ENCODE measurements around the gene RHEB.
A peak's percentile ranks its signal among the peaks of the same experiment; 100 is the strongest.

RHEB gene

GRCh38 chr7:151448261-151449252 is 71.1 kb downstream of the RHEB start:
- DNase-seq (ENCODE audit: low spot score): peak; percentile 35

GRCh38 chr7:151447901-151448260 is 71.8 kb downstream of the RHEB start:
- no peak for DNase-seq (ENCODE audit: low spot score)

- DNase-seq (ENCODE audit: low spot score): no peak
These were observed 72.4 kb downstream of the RHEB start for GRCh38 chr7:151447312-151447711.

DNA sequence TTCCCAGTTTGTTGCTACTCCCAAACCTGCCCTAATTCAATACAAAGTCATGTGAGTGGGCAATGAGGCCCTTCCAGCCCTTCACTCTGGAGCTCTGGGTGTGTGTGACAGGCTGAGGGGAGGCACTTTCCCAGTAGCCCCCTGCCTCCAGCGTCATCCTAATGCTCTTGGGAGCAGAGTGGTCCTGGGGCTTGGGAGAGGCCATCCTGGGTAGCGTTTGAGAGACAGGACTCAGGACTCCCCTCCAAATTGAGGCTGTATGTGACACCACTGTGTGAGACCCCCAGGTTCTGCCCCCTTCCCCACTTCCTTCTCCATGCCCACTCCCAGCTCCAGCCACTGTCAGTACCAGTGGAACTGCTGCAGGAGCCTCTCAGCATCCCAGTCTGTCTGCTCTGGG is 73.3 kb downstream of the RHEB start:
- no peak for DNase-seq (ENCODE audit: low spot score)

DNA sequence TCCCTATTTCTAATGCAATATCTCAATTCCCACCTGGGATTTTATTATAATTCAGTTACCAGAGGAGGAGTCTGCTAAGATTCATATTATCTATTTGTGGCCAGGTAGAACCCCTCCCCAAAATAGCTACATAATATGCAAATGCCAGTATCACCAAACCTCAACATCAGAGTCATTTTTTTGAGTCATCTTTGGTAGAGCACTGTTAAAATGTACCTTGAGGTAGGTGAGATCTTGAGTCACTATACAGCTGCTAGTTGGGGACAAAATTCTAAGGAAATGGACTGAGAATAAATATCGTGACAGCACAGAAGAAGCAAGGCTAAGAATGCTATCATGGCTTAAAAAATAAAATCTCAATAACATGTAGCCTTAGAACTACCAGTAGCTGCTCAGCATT is 75.1 kb downstream of the RHEB start:
- DNase-seq (ENCODE audit: low spot score): no peak

GRCh38 chr7:151442776-151443496 is 76.8 kb downstream of the RHEB start:
- no peak for DNase-seq (ENCODE audit: low spot score)

DNA sequence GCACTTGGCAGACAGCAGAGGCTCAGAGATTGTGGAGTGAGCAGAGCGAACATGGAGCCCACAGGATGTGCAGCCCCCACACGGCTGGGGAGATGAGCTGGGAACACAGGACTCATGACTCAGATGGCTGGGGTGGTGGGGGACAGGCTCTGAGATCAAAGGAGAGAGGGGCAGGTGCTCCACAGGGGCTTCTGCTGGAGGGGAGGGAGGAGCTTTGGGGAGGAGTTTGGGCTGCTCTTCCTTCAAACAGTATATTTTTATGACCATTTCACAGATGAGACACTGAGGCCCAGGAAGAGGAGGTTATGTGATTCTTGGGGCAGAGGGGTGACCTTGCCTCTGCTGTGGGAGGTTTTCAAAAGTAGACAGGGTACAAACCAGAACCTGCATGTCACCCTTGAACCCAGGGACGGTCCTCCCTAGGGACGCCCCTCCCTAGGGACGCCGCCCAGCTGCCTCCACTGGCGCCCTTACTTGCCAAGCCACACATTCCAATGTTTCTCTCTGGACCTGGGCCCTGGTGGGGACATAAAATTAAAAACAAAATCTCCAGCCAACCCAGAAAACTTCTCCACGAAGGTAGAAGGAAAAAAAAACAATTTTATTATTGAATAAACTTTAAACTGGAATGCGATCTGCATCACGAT is 78.8 kb downstream of the RHEB start:
- DNase-seq (ENCODE audit: low spot score): no peak

DNA sequence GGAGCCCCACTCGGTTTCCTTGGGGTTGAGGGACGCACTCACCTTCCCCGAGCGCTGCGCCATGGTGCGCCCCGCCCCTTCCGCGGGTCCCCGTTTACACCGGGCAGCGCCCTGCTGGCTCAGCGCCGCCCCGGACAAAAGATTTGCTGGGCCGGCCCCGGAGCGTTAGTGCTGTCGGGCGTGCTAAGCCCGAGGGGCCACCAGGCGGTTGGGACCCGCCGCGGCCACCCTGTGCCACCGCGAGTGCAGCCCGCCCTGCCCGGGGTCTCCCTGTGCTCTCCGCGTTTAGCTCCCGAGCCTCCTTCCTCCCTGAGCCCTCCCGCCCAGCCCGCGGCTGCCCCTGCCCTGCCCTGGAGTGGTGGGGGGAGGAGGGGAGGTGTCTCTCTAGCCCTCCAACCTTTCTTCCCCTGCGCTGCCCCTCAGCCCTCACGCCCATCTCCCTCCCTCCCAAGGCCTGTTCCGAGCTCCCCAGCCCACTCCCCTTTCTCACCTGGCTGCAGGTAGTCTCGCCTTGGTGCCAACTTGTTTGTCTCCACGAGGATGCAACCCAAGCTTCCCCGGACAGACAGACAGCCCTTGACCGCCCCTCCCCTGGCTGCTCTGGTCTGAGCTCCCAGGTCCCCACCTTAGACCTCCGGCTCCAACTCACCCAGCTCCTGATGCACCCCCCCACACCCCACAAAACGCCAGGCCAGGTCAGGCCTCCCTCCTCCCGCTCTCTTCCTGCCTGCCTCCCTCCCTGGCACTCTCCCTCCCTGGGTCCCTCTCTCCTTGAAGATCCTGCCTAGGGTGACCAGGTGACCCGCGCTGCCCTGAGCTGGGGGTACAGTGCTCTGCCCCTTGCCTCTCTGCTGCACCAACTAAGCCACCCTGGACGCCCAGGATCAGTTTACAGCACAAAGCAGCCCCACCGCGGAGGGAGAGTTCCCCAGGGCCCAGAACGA is 79.6 kb downstream of the RHEB start, which contains the start of gene CRYGN:
Gene CRYGN (minus strand): TSS at position 287 of the 944 bp plus-strand sequence. CDS start 224 bp downstream, at position 63.
- DNase-seq (ENCODE audit: low spot score): no peak

GRCh38 chr7:151438864-151439601 is 80.7 kb downstream of the RHEB start:
- no peak for DNase-seq (ENCODE audit: low spot score)

DNA sequence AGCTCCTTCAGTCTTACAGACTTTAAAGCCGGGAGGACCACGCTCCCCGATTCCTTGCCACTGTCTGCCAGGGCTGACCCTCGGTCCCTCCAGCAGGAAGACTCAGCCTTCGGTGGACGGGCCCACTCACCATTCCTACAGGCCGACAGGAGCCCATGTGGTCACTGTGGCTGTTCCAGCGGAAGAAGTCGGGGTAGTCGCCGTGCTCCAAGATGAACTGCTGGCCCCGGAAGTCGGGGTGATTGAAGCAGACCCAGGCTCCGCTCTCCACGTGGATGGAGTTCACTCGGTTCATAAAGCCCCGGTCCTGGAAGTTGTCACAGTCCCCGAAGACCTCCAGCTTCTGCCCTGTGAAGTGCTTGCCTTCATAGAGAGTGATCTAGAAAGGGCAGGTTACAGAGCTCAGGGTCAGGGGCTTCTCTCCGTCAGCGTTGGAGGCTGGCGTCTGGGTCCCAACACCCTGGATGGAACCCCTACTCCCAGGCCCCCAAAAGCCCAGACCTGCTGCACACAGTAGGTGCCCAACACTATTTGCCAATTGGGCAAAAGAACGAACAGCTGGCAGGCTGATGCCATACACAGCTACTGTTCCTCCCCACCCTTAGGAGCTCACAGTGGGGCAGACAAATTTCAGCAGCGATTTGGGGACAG is 81.7 kb downstream of the RHEB start:
- DNase-seq (ENCODE audit: low spot score): no peak

DNA sequence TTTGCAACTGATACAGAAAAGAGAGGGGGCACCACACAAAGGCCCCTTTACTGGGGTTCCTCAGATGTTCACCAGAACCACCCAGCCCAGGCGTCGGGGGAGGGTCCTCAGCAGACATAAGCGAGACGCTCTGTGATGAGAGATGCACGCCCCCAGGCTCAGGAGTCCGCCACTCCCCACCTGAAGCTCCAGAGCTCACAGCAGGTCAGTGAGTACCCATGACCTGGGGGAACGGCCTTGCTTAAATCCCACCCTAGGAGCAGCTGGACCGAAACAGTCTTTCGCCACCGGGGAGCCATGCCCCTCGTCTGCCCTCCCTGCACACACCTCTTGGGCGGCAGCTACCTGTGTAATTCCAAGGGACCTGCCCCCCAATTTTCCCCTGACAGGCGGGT is 82.5 kb downstream of the RHEB start:
- no peak for DNase-seq (ENCODE audit: low spot score)

DNA sequence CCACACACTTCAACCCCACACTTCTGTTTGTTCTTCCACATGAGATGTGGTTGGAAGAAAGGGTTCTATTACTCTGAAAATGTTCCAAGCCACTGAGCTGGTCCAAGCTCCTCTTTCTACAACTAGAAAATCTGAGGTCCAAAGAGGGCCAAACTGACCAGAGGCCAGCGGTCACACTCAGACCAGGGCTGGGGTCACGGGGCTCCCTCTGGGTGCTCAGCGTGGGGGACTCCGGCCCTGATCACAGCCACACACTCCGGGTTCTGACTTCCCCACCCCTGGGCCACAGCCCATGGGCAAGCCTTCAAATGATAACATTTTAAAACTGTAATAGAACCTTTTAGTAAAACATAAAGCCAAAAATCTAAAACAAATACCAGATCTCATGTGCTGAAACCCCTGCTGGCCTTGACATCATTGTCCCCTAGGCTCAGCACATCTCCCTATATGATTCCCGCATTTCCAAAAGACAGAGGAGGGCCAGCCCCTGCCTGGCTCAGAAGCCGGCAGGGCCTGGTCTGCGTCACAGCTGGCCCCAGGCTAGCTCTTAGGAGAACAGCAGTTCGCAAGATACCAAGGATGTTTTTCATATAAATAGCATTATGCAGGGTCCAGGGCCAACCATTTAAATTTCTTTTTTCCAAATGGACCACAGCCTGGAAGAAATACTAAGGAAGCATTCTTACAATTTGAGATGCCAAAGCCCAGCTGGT is 83.1 kb downstream of the RHEB start:
- DNase-seq (ENCODE audit: low spot score): no peak

DNA sequence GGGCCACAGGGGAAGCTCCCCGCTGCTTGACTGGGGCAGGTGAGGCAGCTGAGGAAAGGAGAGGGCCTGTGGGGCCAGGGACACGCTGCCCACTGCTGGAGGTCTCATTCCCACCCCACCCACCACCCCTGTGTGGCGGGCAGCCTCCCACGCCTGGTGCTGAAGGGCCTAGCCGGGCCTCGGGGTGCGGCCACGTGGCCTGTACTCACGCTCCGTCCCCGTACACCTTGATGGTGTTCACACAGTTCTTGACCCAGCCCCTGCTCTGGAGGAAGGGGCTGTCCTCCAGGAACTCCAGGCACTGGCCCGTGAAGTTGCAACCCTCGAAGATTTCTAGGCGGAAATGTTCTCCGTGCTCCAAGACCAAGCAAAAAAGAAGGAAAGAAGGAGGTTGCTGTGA is 83.7 kb downstream of the RHEB start:
- no peak for DNase-seq (ENCODE audit: low spot score)

DNA sequence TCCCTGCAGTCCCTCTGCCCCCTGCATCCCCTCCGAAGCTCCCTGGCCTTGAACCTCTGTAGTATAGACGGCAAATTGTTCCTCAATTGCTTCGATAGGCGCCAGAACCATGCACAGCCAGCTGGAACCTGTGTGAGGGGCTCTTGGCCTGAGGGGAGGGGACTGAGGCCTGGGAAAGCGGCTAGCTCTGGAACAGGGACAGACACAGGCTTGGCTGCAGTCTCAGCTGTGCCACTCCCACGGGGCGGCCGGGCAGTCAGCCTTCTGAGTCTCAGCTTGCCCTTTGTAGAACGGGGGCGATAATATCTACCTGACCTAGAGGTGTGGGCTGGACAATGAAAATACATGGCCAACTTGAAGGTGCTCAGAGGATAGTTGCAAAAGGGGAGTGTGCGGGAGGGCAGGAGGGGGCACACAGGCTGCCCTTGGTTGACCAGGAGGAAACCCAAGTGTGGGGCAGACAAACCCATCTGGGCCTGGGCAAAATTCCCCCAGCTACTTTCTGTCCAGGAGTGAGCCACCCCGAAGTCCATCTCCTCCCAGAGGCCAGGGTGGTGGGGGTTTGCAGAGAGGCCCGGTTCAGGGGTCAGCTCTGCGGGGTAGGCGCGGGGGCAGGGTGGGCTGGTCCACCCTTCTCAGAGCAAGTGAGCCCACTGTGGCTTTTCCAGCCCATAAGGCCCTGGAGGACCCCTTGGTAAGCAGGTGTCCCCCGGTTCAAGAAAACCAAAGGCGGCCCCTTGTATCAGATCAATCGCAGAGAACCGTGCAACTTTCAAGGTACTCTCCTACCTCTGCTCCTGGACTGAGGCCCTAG is 84.4 kb downstream of the RHEB start:
- no peak for DNase-seq (ENCODE audit: low spot score)

- no peak for DNase-seq (ENCODE audit: low spot score)
These were observed 85.1 kb downstream of the RHEB start for GRCh38 chr7:151434549-151434948.

- no peak for DNase-seq (ENCODE audit: low spot score)
These were observed 85.8 kb downstream of the RHEB start for GRCh38 chr7:151433721-151434400.

DNA sequence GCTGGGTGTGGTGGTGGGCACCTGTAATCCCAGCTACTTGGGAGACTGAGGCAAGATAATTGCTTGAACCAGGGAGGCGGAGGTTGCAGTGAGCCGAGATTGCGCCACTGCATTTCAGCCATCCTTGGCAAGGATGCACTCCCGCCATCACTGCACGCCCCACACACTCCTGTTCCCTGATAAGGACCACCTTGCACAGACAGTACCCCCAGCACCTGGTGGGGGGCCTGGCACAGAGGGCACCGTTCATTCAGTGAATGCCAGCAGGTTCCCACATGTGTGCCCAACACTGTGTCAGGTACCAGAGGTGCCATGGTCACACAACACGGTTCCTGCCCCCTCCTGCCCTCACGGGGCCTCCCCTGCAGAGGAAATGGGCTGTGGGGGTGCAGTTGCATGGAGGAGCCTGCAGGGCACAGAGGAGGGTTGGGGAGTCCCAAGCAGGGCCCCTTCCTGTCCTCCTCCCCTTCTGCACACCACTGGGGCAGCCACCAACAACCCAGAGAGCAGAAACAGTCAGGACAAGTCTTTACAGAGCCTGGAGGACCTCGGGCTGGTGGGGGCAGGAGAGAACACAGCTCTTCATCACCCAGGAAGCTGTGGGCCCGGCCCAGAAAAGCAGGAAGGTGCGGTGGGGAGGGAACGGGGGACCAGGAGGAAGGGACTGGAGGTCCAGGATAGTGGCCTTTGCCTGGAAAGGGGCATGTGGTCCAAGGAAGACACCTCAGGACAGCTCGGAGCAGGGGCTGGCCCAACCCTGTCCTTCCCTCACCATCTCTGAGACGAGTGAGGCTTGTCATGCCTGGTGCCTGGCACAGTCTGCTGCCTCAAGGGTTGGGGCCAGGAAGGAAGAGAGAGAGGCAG is 86.8 kb downstream of the RHEB start:
- no peak for DNase-seq (ENCODE audit: low spot score)

Data from COLO829 (cell line).